Uterus (tissue), 4 donors: Measurements from ENCODE around the gene SHISA4. TPM values are rescaled to one million over a fixed set of nuclear protein-coding genes. Genes with fewer than 3 reads are reported as not detected.

Source experiments
- DNase-seq, 2 donors: peaks; one replicate each; pipeline ENCODE4 v3.0.0-alpha.2; 2019 to 2020
- H3K27ac ChIP-seq, 2 donors: fragments of 200-600 bp; sonication (generic); 1 replicate in 1 of 2; 2 replicates in 1 of 2; pipeline ENCODE4 v1.5.1; 2016 to 2018
- H3K27me3 ChIP-seq, 2 donors: fragments of 200-600 bp; sonication (generic); one replicate each; pipeline ENCODE4 v1.5.1; 2018 to 2019; ENCODE audit warnings: control low read depth in 1 of 2
- H3K36me3 ChIP-seq, 2 donors: fragments of 200-600 bp; sonication (generic); one replicate each; pipeline ENCODE4 v1.5.1; 2019; ENCODE audit warnings: control low read depth in 1 of 2
- H3K4me1 ChIP-seq, 2 donors: fragments of 200-600 bp; sonication (generic); one replicate each; pipeline ENCODE4 v1.5.1; 2018 to 2019; ENCODE audit warnings: control low read depth in 1 of 2
- H3K4me3 ChIP-seq, 2 donors: fragments of 200-600 bp; sonication (generic); 1 replicate in 1 of 2; 2 replicates in 1 of 2; pipeline ENCODE4 v1.5.1; 2018 to 2019; ENCODE audit warnings: mild to moderate bottlenecking in 1 of 2
- H3K9me3 ChIP-seq, 2 donors: fragments of 200-600 bp; sonication (generic); one replicate each; pipeline ENCODE4 v1.5.1; 2019; ENCODE audit warnings: control low read depth in 1 of 2
- POLR2A ChIP-seq, 2 donors: fragments of 450-650 bp; IDR thresholded peaks; one replicate each; pipeline ENCODE4 v1.6.1; 2016; ENCODE audit warnings: antibody characterized with exemption in 2 of 2, mild to moderate bottlenecking in 1 of 2, moderate library complexity in 1 of 2
- intact Hi-C: fragments of 100-400 bp; cut with DNase I; formaldehyde crosslinking; loops from one replicate; pipeline ENCODE4 v1.15.1; 2023; ENCODE audit warnings: low total_unique reads
- total RNA-seq, 4 donors: library from RNA; depleted of rRNA in 3 of 4; stranded (reverse); fragments of >200 nt in 3 of 4; gene quantifications; one replicate each; pipeline versions ENCODE4 v1.1.0 to v1.2.4, GENCODE V29; 2014 to 2023
- TF ChIP-seq, protein P1 (sequence below), 4 experiments: fragments of 200-600 bp in 2 of 4; fragments of 450-650 bp in 2 of 4; sonication (generic) in 2 of 4; IDR thresholded peaks; one replicate each; pipeline ENCODE4 v1.5.1; 2016 to 2019; ENCODE audit warnings: antibody characterized with exemption in 4 of 4, mild to moderate bottlenecking in 2 of 4, moderate library complexity in 1 of 4
- donor health status: DM: yes; HTN: yes; CAD: no.

Gene SHISA4
- total RNA-seq, 4 donors from 2014 or later, result 2.1 to 52.8 (median 12.0) TPM

DNA sequence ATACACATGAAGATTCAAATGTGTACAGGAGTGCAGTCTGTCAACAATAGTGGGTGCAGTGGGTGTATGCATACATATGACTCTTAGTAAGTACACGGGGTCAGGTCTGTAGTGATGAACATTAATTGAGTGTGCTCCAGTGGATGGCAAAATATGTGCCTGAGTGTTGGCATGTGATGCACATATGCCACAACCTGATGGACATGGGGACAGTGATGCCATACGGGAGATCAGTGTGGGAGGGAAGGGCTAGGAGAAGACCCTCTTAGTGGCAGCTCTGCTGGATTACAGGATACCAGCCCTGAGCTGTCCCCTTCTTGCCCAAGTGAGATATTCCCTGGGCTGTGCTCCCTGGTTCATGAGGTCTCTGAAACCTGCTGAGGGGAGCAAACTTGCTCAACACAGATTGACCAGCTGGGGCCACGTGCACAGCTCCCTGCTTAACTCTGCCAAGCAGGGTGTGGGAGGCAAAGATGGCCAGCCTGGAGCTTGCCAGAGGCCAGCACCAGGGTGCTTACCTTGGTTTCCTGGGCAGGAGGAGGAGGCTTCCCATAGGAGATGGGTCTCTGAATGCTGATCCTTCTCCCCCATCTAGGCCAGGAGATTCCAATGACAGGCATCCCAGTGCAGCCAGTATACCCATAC, 2.2 kb downstream of the SHISA4 start:
- H3K36me3 ChIP-seq, result no peaks in the 10 kb centered on the region
- H3K4me1 ChIP-seq, result peaks cover 3 to 13% of the 10 kb centered on the region in 2 donors
- peak overlapping the region in 1 of 2 donors; percentile 85 for H3K27ac ChIP-seq
- DNase-seq, result no peak
- no peaks in the 10 kb centered on the region for H3K9me3 ChIP-seq
- no peak overlapping the region for H3K4me3 ChIP-seq
- intact Hi-C loops, result no loop called here
- TF ChIP-seq, protein P1, sequence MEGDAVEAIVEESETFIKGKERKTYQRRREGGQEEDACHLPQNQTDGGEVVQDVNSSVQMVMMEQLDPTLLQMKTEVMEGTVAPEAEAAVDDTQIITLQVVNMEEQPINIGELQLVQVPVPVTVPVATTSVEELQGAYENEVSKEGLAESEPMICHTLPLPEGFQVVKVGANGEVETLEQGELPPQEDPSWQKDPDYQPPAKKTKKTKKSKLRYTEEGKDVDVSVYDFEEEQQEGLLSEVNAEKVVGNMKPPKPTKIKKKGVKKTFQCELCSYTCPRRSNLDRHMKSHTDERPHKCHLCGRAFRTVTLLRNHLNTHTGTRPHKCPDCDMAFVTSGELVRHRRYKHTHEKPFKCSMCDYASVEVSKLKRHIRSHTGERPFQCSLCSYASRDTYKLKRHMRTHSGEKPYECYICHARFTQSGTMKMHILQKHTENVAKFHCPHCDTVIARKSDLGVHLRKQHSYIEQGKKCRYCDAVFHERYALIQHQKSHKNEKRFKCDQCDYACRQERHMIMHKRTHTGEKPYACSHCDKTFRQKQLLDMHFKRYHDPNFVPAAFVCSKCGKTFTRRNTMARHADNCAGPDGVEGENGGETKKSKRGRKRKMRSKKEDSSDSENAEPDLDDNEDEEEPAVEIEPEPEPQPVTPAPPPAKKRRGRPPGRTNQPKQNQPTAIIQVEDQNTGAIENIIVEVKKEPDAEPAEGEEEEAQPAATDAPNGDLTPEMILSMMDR (IDR thresholded peaks at IDR 0.05), result no peak
- no peak for TF ChIP-seq POLR2A (IDR thresholded peaks at IDR 0.05)
- no peaks in the 10 kb centered on the region for H3K27me3 ChIP-seq

DNA sequence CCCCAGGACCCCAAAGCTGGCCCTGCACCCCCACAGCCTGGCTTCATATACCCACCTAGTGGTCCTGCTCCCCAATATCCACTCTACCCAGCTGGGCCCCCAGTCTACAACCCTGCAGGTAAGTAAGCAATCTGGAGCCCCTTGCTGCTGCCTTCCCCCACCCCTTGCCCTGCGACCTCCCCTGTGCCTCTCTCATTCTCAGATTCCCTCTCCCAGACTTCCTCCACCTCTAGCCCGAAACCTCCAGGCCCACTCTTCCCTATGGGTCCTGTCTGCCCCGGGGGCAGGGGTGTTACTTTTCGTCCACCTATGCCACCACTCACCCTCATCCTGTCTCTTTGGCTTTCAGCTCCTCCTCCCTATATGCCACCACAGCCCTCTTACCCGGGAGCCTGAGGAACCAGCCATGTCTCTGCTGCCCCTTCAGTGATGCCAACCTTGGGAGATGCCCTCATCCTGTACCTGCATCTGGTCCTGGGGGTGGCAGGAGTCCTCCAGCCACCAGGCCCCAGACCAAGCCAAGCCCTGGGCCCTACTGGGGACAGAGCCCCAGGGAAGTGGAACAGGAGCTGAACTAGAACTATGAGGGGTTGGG, 2.9 kb downstream of the SHISA4 start:
- peaks cover 3 to 13% of the 10 kb centered on the region in 2 donors for H3K4me1 ChIP-seq
- H3K9me3 ChIP-seq, result no peaks in the 10 kb centered on the region
- TF ChIP-seq, protein P1 (IDR thresholded peaks at IDR 0.05), result no peak
- no peak for TF ChIP-seq POLR2A (IDR thresholded peaks at IDR 0.05)
- no peak overlapping the region for H3K4me3 ChIP-seq
- no peak for DNase-seq
- H3K27me3 ChIP-seq, result no peaks in the 10 kb centered on the region
- intact Hi-C loops, result no loop called here
- H3K36me3 ChIP-seq, result no peaks in the 10 kb centered on the region
- peak overlapping the region in 1 of 2 donors; percentile 85 for H3K27ac ChIP-seq

DNA sequence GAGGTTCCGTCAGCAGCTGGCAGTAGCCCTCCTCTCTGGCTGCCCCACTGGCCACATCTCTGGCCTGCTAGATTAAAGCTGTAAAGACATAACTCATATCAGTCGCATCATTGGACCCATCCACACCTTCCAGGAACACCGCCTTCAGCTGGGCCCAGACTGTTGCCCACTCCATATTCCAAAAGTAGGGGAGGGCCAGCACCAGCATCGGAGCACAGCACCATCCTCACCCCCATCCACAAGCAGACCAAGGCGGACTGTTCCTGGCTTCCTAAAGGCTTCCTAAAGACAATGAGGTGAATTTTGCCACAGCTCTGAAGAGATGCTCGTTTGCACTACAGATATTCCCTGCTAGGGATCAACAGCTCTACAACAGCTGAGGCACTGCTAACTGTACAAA, 3.5 kb downstream of the SHISA4 start:
- Histone ChIP-seq H3K9me3 (no peaks in the 10 kb centered on the region), H3K27ac (peak overlapping the region in 1 of 2 donors; percentile 85), H3K36me3 (no peaks in the 10 kb centered on the region), H3K4me1 (peaks cover 3 to 16% of the 10 kb centered on the region in 2 donors), H3K4me3 (no peak overlapping the region), H3K27me3 (no peaks in the 10 kb centered on the region)
- DNase-seq, result no peak
- no peak for TF ChIP-seq POLR2A (IDR thresholded peaks at IDR 0.05)
- TF ChIP-seq, protein P1 (IDR thresholded peaks at IDR 0.05), result no peak
- intact Hi-C loops, result no loop called here

DNA sequence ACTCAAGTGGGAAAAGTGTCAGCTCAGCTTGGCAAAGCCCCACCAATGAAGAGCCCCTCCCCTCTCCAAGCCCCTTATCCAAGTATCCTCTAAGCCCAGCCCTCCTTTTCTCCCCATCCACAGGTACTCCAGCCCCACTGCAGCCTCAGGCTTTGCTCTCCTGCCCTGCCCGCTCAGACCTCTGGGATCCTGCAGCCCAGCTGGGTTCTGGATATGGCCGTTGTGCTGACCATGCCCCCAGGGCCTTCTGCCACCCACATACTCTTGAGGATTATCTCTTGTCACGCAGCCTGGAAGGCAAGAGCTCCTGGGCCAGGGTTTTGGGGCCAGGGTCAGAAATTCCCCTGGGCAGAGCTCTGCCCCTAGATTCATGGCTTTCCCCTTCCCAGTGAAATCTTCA, 4.7 kb downstream of the SHISA4 start:
- peak overlapping the region; percentile 82 to 85 for H3K27ac ChIP-seq
- intact Hi-C loops, result no loop called here
- TF ChIP-seq, protein P1 (IDR thresholded peaks at IDR 0.05), result no peak
- no peaks in the 10 kb centered on the region for H3K36me3 ChIP-seq
- no peaks in the 10 kb centered on the region for H3K9me3 ChIP-seq
- no peak overlapping the region for H3K4me3 ChIP-seq
- no peaks in the 10 kb centered on the region for H3K27me3 ChIP-seq
- H3K4me1 ChIP-seq, result peaks cover 3 to 19% of the 10 kb centered on the region in 2 donors
- DNase-seq, result peak in 1 of 2 donors; percentile 21

DNA sequence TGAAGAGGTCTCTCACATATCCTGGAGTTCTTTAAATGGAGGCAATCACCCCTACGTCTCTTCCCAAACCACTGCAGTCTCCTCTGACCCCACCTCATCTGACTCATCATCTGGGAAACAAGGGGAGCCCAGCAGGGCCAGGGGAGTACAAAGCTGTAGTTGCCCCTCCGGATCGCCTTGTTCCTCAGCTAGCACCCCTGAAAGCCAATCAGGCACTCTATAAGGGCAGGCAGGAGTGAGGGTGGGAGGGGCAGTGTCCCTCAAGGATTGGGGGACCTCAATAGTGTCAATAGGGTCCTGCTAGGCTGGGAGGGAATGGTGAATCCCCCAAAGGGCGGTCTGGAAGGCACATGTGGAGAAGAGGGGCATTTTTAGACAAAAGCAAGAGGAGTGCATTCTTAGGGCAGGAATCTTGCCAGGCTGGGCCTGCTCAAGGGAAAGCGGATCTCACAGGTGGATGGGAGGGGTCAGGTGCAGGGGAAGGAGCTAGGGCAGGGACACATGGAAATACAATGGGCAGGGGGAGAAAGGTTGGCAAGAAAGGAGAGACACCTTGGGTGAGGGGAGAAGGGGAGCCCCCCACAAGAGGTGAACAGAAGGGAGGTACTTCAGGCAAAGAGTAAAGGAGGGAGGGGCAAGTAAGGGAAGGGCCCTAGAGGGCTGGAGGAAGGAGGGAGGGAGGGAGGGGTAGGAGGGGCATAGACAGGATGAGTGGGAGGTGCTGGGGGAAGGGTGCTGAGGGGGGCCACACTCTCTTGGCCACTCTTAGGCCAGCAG, 5.8 kb downstream of the SHISA4 start:
- TF ChIP-seq, protein P1 (IDR thresholded peaks at IDR 0.05), result no peak
- no peak for TF ChIP-seq POLR2A (IDR thresholded peaks at IDR 0.05)
- Histone ChIP-seq H3K27me3 (no peaks in the 10 kb centered on the region), H3K27ac (peak overlapping the region; percentile 82 to 85), H3K36me3 (no peaks in the 10 kb centered on the region), H3K9me3 (no peaks in the 10 kb centered on the region), H3K4me3 (no peak overlapping the region), H3K4me1 (peaks cover 0 to 21% of the 10 kb centered on the region in 2 donors)
- DNase-seq, result peak in 1 of 2 donors; percentile 43
- intact Hi-C loops, result no loop called here
